ENCODE measurements around the gene FCMR.

Gene FCMR

GRCh38 chr1:206963740-206964139 is 42.0 kb upstream of the FCMR start:
- in situ Hi-C loops (cut with MboI; ENCODE audit: low sequenced_read_pairs, unreplicated experiment): no loop called here
- TF ChIP-seq, protein P1, sequence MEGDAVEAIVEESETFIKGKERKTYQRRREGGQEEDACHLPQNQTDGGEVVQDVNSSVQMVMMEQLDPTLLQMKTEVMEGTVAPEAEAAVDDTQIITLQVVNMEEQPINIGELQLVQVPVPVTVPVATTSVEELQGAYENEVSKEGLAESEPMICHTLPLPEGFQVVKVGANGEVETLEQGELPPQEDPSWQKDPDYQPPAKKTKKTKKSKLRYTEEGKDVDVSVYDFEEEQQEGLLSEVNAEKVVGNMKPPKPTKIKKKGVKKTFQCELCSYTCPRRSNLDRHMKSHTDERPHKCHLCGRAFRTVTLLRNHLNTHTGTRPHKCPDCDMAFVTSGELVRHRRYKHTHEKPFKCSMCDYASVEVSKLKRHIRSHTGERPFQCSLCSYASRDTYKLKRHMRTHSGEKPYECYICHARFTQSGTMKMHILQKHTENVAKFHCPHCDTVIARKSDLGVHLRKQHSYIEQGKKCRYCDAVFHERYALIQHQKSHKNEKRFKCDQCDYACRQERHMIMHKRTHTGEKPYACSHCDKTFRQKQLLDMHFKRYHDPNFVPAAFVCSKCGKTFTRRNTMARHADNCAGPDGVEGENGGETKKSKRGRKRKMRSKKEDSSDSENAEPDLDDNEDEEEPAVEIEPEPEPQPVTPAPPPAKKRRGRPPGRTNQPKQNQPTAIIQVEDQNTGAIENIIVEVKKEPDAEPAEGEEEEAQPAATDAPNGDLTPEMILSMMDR (IDR thresholded peaks at IDR 0.05; ENCODE audit: borderline replicate concordance, control extremely low read depth, extremely low read depth, insufficient read depth, missing control alignments): peak; percentile 21
- DNase-seq (ENCODE audit: low spot score): no peak

DNA sequence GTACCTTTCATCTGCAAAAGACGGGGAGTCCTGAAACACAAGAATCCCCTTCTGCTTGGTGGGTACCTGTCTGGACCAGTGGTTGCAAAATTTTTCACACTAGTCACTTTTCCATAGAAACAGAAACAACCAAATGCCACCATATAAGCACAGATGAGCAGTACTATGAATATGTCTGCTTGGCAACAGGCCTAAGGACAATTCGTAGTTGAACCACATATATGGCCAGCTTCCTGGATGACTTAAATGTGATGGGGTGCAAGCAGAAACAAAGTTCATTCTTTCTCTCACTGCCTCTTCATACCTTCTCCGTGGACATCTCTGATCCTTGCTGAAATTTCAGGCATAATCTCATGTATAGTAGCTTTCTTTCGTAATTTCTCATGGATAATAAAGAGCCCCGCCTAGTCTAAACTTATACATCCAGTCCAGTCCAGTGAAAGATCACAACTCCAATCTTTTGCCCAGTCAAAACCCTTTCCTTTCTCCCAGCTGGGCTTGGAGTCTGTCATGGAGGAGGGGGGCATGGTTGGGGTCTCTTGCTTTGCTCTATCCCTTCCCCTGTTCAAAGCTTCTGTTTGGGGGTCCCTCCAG is 41.5 kb upstream of the FCMR start:
- DNase-seq (ENCODE audit: low spot score): no peak
- TF ChIP-seq, protein P1 (IDR thresholded peaks at IDR 0.05; ENCODE audit: borderline replicate concordance, control extremely low read depth, extremely low read depth, insufficient read depth, missing control alignments): no peak
- in situ Hi-C loops (cut with MboI; ENCODE audit: low sequenced_read_pairs, unreplicated experiment): no loop called here

- no peak for DNase-seq (ENCODE audit: low spot score)
- in situ Hi-C loops (cut with MboI; ENCODE audit: low sequenced_read_pairs, unreplicated experiment): no loop called here
- TF ChIP-seq, protein P1 (IDR thresholded peaks at IDR 0.05; ENCODE audit: borderline replicate concordance, control extremely low read depth, extremely low read depth, insufficient read depth, missing control alignments): no peak
Observed at GRCh38 chr1:206962272-206962671, 40.5 kb upstream of the FCMR start.

DNA sequence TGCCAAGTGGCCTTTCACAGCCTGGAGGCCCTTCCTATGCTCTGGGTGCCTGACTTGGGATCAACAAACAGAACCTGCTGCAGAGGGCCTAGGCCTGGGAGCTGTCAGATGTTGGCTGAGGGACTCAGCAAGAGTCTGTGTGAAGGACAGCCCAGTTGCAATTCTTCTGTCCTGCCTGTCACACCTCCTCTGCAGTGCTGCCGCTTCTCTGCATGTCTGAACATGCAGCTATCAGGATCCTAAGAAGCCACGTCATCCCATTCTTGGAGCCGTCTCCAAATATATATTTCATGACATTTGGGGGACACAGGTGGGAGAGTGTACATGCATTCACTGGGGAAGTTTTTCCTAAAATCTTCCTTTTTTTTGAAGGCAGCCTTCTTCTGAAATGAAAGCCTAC is 39.9 kb upstream of the FCMR start:
- TF ChIP-seq, protein P1 (IDR thresholded peaks at IDR 0.05; ENCODE audit: borderline replicate concordance, control extremely low read depth, extremely low read depth, insufficient read depth, missing control alignments): no peak
- no peak for DNase-seq (ENCODE audit: low spot score)
- in situ Hi-C loops (cut with MboI; ENCODE audit: low sequenced_read_pairs, unreplicated experiment): no loop called here

GRCh38 chr1:206960676-206961386 is 39.1 kb upstream of the FCMR start:
- in situ Hi-C loops (cut with MboI; ENCODE audit: low sequenced_read_pairs, unreplicated experiment): no loop called here
- DNase-seq (ENCODE audit: low spot score): no peak
- TF ChIP-seq, protein P1 (IDR thresholded peaks at IDR 0.05; ENCODE audit: borderline replicate concordance, control extremely low read depth, extremely low read depth, insufficient read depth, missing control alignments): no peak

DNA sequence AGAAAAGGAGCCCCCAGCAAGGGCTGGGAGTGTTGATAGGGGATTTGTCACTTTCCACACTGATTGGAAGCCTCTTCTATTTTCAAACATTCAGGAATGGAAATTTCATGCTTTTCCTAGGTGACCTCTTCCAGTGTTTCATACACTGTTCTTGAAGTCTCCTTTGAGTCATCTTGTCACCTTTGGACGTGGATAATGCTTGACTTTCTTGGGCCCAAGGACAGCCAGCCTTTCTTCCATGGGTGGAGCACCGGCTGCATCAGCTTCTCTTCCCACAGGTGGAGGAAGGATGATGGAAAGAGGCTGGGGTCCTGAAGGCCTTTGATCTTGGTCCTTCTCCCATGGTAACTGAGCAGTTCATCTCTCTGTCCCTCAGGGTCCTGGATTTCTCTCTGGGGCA is 36.4 kb upstream of the FCMR start:
- no peak for DNase-seq (ENCODE audit: low spot score)
- TF ChIP-seq, protein P1 (IDR thresholded peaks at IDR 0.05; ENCODE audit: borderline replicate concordance, control extremely low read depth, extremely low read depth, insufficient read depth, missing control alignments): no peak
- in situ Hi-C loops (cut with MboI; ENCODE audit: low sequenced_read_pairs, unreplicated experiment): no loop called here

All from GM13976 (cell line).